Tibial nerve (tissue), 4 donors: ENCODE data around the gene AGAP3. TPM values are rescaled to one million over a fixed set of nuclear protein-coding genes. Genes with fewer than 3 reads are reported as not detected.

Experiments used
- DNase-seq, 2 donors: peaks; one replicate each; pipeline ENCODE4 v3.0.0-alpha.2; 2019; ENCODE audit warnings: low spot score in 2 of 2
- H3K27ac ChIP-seq, 4 donors: fragments of 200-600 bp; sonication (generic) in 3 of 4; one replicate each; pipeline ENCODE4 v1.5.1; 2017 to 2019; ENCODE audit warnings: mild to moderate bottlenecking in 1 of 4
- H3K27me3 ChIP-seq, 2 donors: fragments of 200-600 bp; sonication (generic) in 1 of 2; one replicate each; pipeline versions ENCODE4 v1.5.1 to v1.6.0; 2017 to 2019
- H3K36me3 ChIP-seq, 3 donors: fragments of 200-600 bp; sonication (generic); one replicate each; pipeline ENCODE4 v1.5.1; 2018 to 2019
- H3K4me1 ChIP-seq, 4 donors: fragments of 200-600 bp; sonication (generic) in 3 of 4; one replicate each; pipeline ENCODE4 v1.5.1; 2017 to 2019
- H3K4me3 ChIP-seq, 4 donors: fragments of 200-600 bp; sonication (generic) in 3 of 4; one replicate each; pipeline ENCODE4 v1.5.1; 2017 to 2019; ENCODE audit warnings: mild to moderate bottlenecking in 1 of 4, moderate library complexity in 1 of 4
- H3K9me3 ChIP-seq, 4 donors: fragments of 200-600 bp; sonication (generic) in 3 of 4; one replicate each; pipeline ENCODE4 v1.5.1; 2017 to 2019
- CTCF ChIP-seq, 5 experiments: fragments of 200-600 bp in 3 of 5; fragments of 450-650 bp in 2 of 5; sonication (generic) in 3 of 5; IDR thresholded peaks; one replicate each; pipeline ENCODE4 v1.5.1; 2016 to 2019; ENCODE audit warnings: antibody characterized with exemption in 5 of 5, mild to moderate bottlenecking in 3 of 5, moderate library complexity in 2 of 5
- EP300 ChIP-seq, 2 donors: sonication (generic); formaldehyde crosslinking; IDR thresholded peaks; one replicate each; pipeline ENCODE4 v1.6.1; 2017; ENCODE audit warnings: antibody characterized with exemption in 2 of 2, mild to moderate bottlenecking in 1 of 2
- POLR2A ChIP-seq, 2 donors: fragments of 450-650 bp; IDR thresholded peaks; one replicate each; pipeline ENCODE4 v1.6.1; 2017; ENCODE audit warnings: antibody characterized with exemption in 2 of 2, mild to moderate bottlenecking in 2 of 2, moderate library complexity in 2 of 2
- WGBS, 2 donors: methylation state at CpG; one replicate each; pipeline ENCODE4 v1.1.5; 2018; 5-methylcytosine and 5-hydroxymethylcytosine counted together
- total RNA-seq, 4 donors: library from RNA; depleted of rRNA; stranded (reverse); fragments of >200 nt; gene quantifications; one replicate each; pipeline ENCODE4 v1.1.0, GENCODE V29; 2016

Gene AGAP3
- total RNA-seq, 4 donors from 2014 or later, result 40.0 to 114 (median 87.2) TPM

DNA sequence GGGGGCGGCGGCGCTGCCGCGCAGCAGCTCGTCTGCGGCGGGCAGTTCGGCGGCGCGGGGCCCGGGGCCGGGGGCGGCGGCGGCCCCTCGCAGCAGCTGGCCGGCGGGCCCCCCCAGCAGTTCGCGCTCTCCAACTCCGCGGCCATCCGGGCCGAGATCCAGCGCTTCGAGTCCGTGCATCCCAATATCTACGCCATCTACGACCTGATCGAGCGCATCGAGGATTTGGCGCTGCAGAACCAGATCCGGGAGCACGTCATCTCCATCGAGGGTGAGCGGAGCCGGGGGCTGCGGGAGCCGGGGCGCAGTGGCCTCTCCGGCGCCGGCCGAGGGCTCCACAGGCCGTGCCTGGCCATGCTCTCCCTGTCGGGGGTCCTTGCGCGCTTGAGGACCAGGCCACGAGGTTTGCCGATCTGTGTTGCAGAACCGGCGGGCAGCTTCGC is 548 bp downstream of the AGAP3 start:
- TF ChIP-seq EP300 (IDR thresholded peaks at IDR 0.05) (no peak), POLR2A (IDR thresholded peaks at IDR 0.05) (no peak), CTCF (IDR thresholded peaks at IDR 0.05) (no peak)
- WGBS, 2 donors, result 0% methylated on average over 14 of the region's 56 CpGs; no CpG with 5 or more reads in 1 of the 2 donors
- DNase-seq, result no peak
- Histone ChIP-seq H3K27ac (peak overlapping the region; percentile 81 to 92 (median 86)), H3K36me3 (no peaks in the 10 kb centered on the region), H3K4me1 (peaks cover 0 to 75% (median 47%) of the 10 kb centered on the region in 4 donors), H3K4me3 (peak overlapping the region; percentile 63 to 93 (median 68)), H3K9me3 (no peaks in the 10 kb centered on the region), H3K27me3 (no peaks in the 10 kb centered on the region)

DNA sequence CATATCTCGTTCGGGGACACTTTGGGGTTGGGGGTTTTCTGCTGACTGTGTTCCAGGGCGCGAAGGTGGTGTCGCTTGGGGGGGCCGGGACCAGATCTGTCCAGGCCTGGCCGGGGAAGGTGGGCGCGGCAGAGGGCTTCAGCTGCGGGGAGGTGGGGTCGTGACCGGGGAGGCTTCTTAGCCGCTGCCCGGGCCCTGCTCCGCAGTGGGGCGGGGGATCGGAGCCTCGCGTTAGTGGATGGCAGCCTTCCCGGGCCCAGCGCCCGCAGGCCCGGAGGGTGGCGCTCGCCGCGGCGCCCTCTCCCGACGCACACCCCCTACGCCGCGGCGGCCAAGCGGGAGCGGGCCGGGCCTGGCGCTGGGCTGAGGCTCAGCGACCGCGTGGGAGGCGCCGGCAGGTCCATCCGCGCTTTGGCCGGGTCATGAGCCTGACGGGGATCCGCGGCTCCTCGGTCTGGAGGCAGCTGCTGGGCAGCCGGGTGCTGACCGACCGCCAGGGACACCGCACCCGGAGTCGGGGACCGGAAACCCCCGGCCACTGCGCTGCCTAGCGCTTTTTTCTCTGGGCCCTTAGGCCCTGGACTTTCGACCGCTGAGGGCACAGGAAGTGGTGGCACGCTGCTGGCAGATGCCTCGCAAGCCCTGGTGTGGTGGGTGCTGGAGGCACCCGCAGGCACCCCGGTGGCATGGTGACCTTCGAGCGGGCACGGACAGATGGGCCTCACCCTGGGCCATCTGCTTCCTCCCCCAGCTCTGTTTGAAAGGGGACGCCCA is 1.2 kb downstream of the AGAP3 start:
- H3K4me3 ChIP-seq, result peak overlapping the region; percentile 63 to 93 (median 68)
- WGBS, 2 donors, result 4 to 7% methylated on average over 3 to 40 of the region's 70 CpGs
- H3K9me3 ChIP-seq, result no peaks in the 10 kb centered on the region
- TF ChIP-seq EP300 (IDR thresholded peaks at IDR 0.05) (peak in 1 of 2 donors; percentile 23), CTCF (IDR thresholded peaks at IDR 0.05) (peak; percentile 17 to 50 (median 45)), POLR2A (IDR thresholded peaks at IDR 0.05) (no peak)
- H3K4me1 ChIP-seq, result peaks cover 0 to 75% (median 41%) of the 10 kb centered on the region in 4 donors
- H3K36me3 ChIP-seq, result no peaks in the 10 kb centered on the region
- H3K27ac ChIP-seq, result peak overlapping the region; percentile 81 to 92 (median 86)
- DNase-seq, result peak in 1 of 2 donors; percentile 26
- H3K27me3 ChIP-seq, result no peaks in the 10 kb centered on the region

DNA sequence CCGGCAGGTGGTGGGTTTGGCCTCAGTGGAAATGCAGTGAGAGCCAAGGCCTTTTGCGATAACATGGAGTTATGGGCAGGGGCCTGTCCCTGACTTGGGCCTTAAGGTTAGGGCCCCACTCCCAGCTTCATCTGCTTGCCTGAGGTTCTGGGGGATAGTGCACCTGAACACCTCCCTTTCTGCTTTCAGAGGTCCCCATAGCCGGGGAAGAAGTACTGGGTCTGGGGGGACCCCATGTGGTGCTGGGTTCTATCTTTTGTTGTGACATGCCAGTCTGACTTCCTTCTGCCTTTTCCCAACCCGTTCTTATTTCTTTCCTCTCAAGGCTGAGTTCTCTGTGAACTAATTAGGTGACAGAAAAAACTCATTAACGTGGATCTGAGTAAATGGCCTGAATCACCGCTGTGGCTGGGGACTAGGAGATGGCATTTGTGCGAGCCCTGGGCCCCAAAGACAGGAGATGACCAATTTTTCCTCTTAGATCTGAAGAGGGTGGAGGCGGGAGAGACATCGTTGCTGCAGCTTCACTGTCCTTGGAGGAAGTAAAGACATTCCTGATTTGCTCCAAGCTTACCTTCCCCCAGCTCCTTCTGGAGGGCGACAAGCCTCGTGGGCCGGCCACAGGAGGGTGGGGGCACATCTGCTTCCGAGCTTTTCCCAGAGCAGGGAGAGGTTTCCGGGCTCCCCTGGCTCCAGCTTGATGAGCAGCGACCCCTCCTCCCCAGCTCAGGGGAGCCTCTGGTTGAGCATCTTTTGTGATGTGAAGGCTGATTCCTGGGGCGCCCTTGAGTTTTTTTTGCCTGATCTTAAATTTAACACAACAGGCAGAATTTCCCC is 2.0 kb downstream of the AGAP3 start:
- H3K27me3 ChIP-seq, result no peaks in the 10 kb centered on the region
- peaks cover 0 to 76% (median 37%) of the 10 kb centered on the region in 4 donors for H3K4me1 ChIP-seq
- peak overlapping the region; percentile 63 to 93 (median 68) for H3K4me3 ChIP-seq
- H3K36me3 ChIP-seq, result no peaks in the 10 kb centered on the region
- DNase-seq, result no peak
- no peak for TF ChIP-seq CTCF (IDR thresholded peaks at IDR 0.05)
- no peak for TF ChIP-seq EP300 (IDR thresholded peaks at IDR 0.05)
- TF ChIP-seq POLR2A (IDR thresholded peaks at IDR 0.05), result no peak
- H3K9me3 ChIP-seq, result no peaks in the 10 kb centered on the region
- WGBS, 2 donors, result 33 to 52% methylated on average over 15 of the region's 16 CpGs
- H3K27ac ChIP-seq, result peak overlapping the region; percentile 81 to 92 (median 86)

GRCh38 chr7:151088856-151089699 is 2.8 kb downstream of the AGAP3 start:
- H3K27me3 ChIP-seq, result no peaks in the 10 kb centered on the region
- H3K4me3 ChIP-seq, result peak overlapping the region in 3 of 4 donors; percentile 4 to 64 (median 18)
- H3K4me1 ChIP-seq, result peaks cover 0 to 68% (median 34%) of the 10 kb centered on the region in 4 donors
- H3K27ac ChIP-seq, result peak overlapping the region; percentile 81 to 92 (median 86)
- 34 to 39% methylated on average over 30 of the region's 30 CpGs for WGBS, 2 donors
- DNase-seq, result peak; percentile 57 to 70
- peak in 1 of 2 donors; percentile 44 for TF ChIP-seq POLR2A (IDR thresholded peaks at IDR 0.05)
- peak in 1 of 2 donors; percentile 60 for TF ChIP-seq EP300 (IDR thresholded peaks at IDR 0.05)
- no peak for TF ChIP-seq CTCF (IDR thresholded peaks at IDR 0.05)
- no peaks in the 10 kb centered on the region for H3K9me3 ChIP-seq
- no peaks in the 10 kb centered on the region for H3K36me3 ChIP-seq
